ENCODE results near the gene APOL3.
"Not testable (repeated sequence)": the region's sequence is repeated elsewhere in the genome, so short reads cannot be mapped to it uniquely, and the experiment has no call there.

The APOL3 gene

DNA sequence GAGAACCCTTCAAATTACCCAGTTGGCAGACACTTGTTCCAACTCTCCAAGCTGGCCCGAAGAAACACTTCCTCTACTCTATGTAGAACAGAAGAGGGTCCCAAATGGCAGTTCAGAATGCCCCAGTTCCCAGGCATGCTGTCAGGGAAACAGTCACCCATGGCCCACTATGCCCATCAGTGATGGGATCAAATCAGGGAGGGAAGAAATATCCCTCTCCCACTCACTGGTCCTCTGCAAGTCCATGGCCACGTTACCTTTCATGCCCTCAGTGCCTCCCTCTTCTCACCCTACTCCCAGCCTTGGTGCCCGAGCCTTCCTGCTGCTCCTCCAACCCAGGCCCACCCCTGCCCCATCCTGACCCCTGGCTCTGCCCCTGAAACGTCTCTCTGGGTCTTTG is 16.6 kb downstream of the APOL3 start:
- Histone ChIP-seq H3K4me1 (ENCODE audit: insufficient read depth, low read length) (peaks cover 10% of the 10 kb centered on the region), H3K27ac (ENCODE audit: low read depth, low read length) (no peak overlapping the region), H3K9me3 (ENCODE audit: low read length) (no peaks in the 10 kb centered on the region), H3K9ac (ENCODE audit: low read length) (no peak overlapping the region), H3K4me3 (ENCODE audit: low read depth in 1 of 2, low read length in 2 of 2) (no peak overlapping the region), H3K27me3 (ENCODE audit: control insufficient read depth in 1 of 2, insufficient read depth in 2 of 2, low read length in 2 of 2) (no peaks in the 10 kb centered on the region), H3K36me3 (ENCODE audit: insufficient read depth, low read length) (peaks cover 21% of the 10 kb centered on the region)

DNA sequence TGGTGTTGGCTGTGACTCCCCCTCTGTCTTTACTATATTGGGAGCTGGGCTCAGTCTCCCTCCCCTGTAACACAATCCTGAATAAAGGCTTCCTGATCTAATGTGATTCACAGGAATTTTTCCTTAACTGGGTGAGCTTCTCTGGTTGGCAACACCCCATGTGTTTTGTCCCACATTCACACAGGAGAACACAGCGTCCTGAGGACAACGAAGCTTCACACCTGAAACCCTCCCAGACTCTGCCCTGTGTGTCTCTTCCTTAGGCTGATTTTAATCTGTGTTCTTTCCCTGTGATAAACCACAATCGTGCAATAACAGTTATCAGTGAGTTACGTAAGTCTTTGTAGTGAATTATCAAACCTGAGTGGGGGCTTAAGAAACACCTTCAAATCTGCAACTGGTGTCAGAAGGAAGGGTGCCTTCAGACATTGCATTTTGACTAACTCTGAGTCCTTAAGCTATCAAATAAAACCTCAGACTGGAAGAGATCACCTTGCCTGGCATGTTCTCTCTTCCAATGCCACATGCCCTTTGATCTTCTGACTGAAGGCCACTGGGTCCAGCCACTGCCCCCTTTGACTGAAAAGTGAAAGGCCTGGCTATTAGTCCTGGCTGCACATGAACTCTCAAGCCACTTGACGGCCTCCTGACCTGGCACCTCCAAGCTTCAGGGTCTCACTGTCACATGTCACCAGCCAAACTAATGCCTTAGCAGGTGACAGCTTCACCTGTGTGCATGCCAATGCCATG is 17.3 kb downstream of the APOL3 start:
- Histone ChIP-seq H3K9me3 (ENCODE audit: low read length) (no peaks in the 10 kb centered on the region), H3K36me3 (ENCODE audit: insufficient read depth, low read length) (peaks cover 17% of the 10 kb centered on the region), H3K27me3 (ENCODE audit: control insufficient read depth in 1 of 2, insufficient read depth in 2 of 2, low read length in 2 of 2) (no peaks in the 10 kb centered on the region)

GRCh38 chr22:36141481-36141880 is 19.1 kb downstream of the APOL3 start:
- H3K27me3 ChIP-seq (ENCODE audit: control insufficient read depth in 1 of 2, insufficient read depth in 2 of 2, low read length in 2 of 2) = no peaks in the 10 kb centered on the region
- peaks cover 17% of the 10 kb centered on the region for H3K36me3 ChIP-seq (ENCODE audit: insufficient read depth, low read length)
- H3K9ac ChIP-seq (ENCODE audit: low read length) = no peak overlapping the region
- H3K4me1 ChIP-seq (ENCODE audit: insufficient read depth, low read length) = peaks cover 10% of the 10 kb centered on the region
- H3K27ac ChIP-seq (ENCODE audit: low read depth, low read length) = no peak overlapping the region
- no peak overlapping the region for H3K4me3 ChIP-seq (ENCODE audit: low read depth in 1 of 2, low read length in 2 of 2)
- no peaks in the 10 kb centered on the region for H3K9me3 ChIP-seq (ENCODE audit: low read length)

More for the DNA sequence above, 17.3 kb downstream of the APOL3 start:
- Histone ChIP-seq H3K27ac (ENCODE audit: low read depth, low read length) (no peak overlapping the region), H3K4me3 (ENCODE audit: low read depth in 1 of 2, low read length in 2 of 2) (no peak overlapping the region), H3K4me1 (ENCODE audit: insufficient read depth, low read length) (peaks cover 10% of the 10 kb centered on the region), H3K9ac (ENCODE audit: low read length) (no peak overlapping the region)

DNA sequence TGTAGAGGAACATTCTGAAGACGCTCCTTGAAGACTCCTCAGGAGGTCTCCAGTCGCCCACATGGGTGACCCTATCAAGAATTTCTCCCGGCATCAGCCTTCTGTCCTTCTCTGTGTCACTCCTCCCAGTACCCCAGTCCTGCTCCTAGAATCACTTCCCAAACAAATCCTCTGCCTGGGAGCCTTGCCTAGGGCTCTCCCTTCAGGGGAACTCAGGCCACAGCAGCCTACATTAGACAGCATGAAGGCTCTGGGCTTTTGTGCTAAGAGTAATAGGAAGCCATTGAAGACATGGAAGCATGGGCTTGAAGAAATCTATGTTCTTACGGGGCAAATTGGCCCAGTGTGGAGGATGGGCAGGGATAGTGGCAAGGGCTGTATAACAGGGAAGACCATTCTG is 21.8 kb downstream of the APOL3 start:
- peaks cover 17% of the 10 kb centered on the region for H3K36me3 ChIP-seq (ENCODE audit: insufficient read depth, low read length)
- H3K4me3 ChIP-seq (ENCODE audit: low read depth in 1 of 2, low read length in 2 of 2); H3K4me1 ChIP-seq (ENCODE audit: insufficient read depth, low read length); H3K27ac ChIP-seq (ENCODE audit: low read depth, low read length); H3K9ac ChIP-seq (ENCODE audit: low read length); H3K9me3 ChIP-seq (ENCODE audit: low read length); H3K27me3 ChIP-seq (ENCODE audit: control insufficient read depth in 1 of 2, insufficient read depth in 2 of 2, low read length in 2 of 2): not testable (repeated sequence)

GRCh38 chr22:36136988-36137387 is 23.6 kb downstream of the APOL3 start:
- H3K27ac ChIP-seq (ENCODE audit: low read depth, low read length) = no peak overlapping the region

GRCh38 chr22:36136475-36136874 is 24.1 kb downstream of the APOL3 start:
- H3K9me3 ChIP-seq (ENCODE audit: low read length) = no peaks in the 10 kb centered on the region
- H3K9ac ChIP-seq (ENCODE audit: low read length) = no peak overlapping the region
- H3K4me3 ChIP-seq (ENCODE audit: low read depth in 1 of 2, low read length in 2 of 2) = no peak overlapping the region
- H3K27ac ChIP-seq (ENCODE audit: low read depth, low read length) = no peak overlapping the region
- no peaks in the 10 kb centered on the region for H3K27me3 ChIP-seq (ENCODE audit: control insufficient read depth in 1 of 2, insufficient read depth in 2 of 2, low read length in 2 of 2)
- no peaks in the 10 kb centered on the region for H3K4me1 ChIP-seq (ENCODE audit: insufficient read depth, low read length)
- H3K36me3 ChIP-seq (ENCODE audit: insufficient read depth, low read length) = peaks cover 13% of the 10 kb centered on the region

More at GRCh38 chr22:36136988-36137387, 23.6 kb downstream of the APOL3 start:
- H3K36me3 ChIP-seq (ENCODE audit: insufficient read depth, low read length) = peaks cover 17% of the 10 kb centered on the region
- no peak overlapping the region for H3K4me3 ChIP-seq (ENCODE audit: low read depth in 1 of 2, low read length in 2 of 2)
- no peaks in the 10 kb centered on the region for H3K27me3 ChIP-seq (ENCODE audit: control insufficient read depth in 1 of 2, insufficient read depth in 2 of 2, low read length in 2 of 2)
- no peaks in the 10 kb centered on the region for H3K4me1 ChIP-seq (ENCODE audit: insufficient read depth, low read length)
- no peaks in the 10 kb centered on the region for H3K9me3 ChIP-seq (ENCODE audit: low read length)
- no peak overlapping the region for H3K9ac ChIP-seq (ENCODE audit: low read length)

- Histone ChIP-seq H3K9me3 (ENCODE audit: low read length) (no peaks in the 10 kb centered on the region), H3K36me3 (ENCODE audit: insufficient read depth, low read length) (peaks cover 4% of the 10 kb centered on the region), H3K4me3 (ENCODE audit: low read depth in 1 of 2, low read length in 2 of 2) (no peak overlapping the region), H3K4me1 (ENCODE audit: insufficient read depth, low read length) (no peaks in the 10 kb centered on the region), H3K27me3 (ENCODE audit: control insufficient read depth in 1 of 2, insufficient read depth in 2 of 2, low read length in 2 of 2) (no peaks in the 10 kb centered on the region), H3K27ac (ENCODE audit: low read depth, low read length) (no peak overlapping the region), H3K9ac (ENCODE audit: low read length) (no peak overlapping the region)
These were observed 25.1 kb downstream of the APOL3 start for GRCh38 chr22:36135306-36135980.

- Histone ChIP-seq H3K4me3 (ENCODE audit: low read depth in 1 of 2, low read length in 2 of 2) (no peak overlapping the region), H3K9me3 (ENCODE audit: low read length) (no peaks in the 10 kb centered on the region), H3K27me3 (ENCODE audit: control insufficient read depth in 1 of 2, insufficient read depth in 2 of 2, low read length in 2 of 2) (no peaks in the 10 kb centered on the region), H3K9ac (ENCODE audit: low read length) (no peak overlapping the region), H3K27ac (ENCODE audit: low read depth, low read length) (no peak overlapping the region), H3K4me1 (ENCODE audit: insufficient read depth, low read length) (no peaks in the 10 kb centered on the region), H3K36me3 (ENCODE audit: insufficient read depth, low read length) (no peaks in the 10 kb centered on the region)
These were observed 26.4 kb downstream of the APOL3 start for GRCh38 chr22:36134182-36134581.

DNA sequence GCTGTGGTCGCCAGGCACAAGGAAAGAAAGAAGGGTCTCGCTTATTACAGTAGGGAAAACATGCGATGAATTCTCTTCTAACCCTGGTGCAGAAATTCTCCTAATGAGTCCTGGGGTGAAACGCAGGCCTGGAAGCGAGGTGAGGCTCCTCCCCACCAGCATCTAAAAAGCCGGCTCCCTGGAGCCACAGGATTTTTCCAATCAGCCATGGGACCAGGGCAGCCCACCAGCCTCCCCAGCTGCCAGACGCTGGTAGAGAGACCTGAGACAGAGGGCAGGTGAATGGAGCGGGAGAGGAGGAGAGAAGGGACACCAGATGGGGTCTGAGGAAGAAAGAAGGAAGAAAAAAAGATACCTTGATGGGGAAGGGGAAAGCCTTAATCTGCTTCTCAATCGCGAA is 28.6 kb downstream of the APOL3 start:
- Histone ChIP-seq H3K9me3 (ENCODE audit: low read length) (no peaks in the 10 kb centered on the region), H3K9ac (ENCODE audit: low read length) (no peak overlapping the region), H3K4me1 (ENCODE audit: insufficient read depth, low read length) (no peaks in the 10 kb centered on the region), H3K27me3 (ENCODE audit: control insufficient read depth in 1 of 2, insufficient read depth in 2 of 2, low read length in 2 of 2) (no peaks in the 10 kb centered on the region), H3K4me3 (ENCODE audit: low read depth in 1 of 2, low read length in 2 of 2) (no peak overlapping the region), H3K36me3 (ENCODE audit: insufficient read depth, low read length) (no peaks in the 10 kb centered on the region), H3K27ac (ENCODE audit: low read depth, low read length) (no peak overlapping the region)

DNA sequence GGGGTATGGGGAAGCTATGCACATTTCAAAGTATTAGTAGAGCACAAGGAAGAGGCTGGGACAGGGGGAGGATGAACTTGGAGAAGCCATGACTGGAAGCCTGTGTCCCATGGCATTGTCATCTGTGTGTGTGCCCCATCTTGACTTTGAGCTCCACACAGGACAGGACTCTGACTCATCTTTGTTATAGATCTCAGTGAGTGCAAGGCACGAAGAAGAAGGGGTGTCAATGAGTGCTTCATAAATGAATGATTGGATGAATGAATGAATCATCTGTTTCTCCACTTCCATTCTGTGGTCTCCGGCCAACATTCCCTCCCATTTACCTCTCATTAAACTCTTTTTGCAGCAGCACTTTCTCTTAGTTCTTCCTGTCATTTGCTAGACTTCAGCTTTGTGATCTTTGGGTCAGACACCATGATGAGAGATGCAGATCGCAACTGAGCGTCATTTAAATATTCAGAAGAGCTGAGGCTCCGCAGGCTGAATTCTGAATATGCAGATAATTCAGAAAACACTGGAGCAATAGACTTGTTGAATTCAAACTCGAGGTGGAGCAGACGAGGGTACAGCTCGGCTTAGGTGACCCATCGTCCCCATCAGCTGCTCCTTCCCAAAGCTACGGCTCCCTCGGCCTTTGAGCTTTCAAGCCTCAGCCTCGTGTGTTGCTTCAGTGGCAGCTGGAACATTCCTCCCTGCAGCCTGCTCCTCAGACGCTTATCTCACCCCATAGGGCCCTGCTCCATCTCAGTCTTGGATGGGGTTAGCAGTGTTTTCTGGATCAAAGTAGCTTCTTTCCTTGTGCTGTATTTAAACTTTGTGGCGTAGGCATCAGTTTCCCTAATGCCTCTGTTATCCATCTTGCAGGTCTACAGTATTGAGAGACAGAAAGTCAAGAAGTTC is 30.8 kb downstream of the APOL3 start:
- no peak overlapping the region for H3K9ac ChIP-seq (ENCODE audit: low read length)
- H3K36me3 ChIP-seq (ENCODE audit: insufficient read depth, low read length) = no peaks in the 10 kb centered on the region
- H3K9me3 ChIP-seq (ENCODE audit: low read length) = no peaks in the 10 kb centered on the region
- no peak overlapping the region for H3K4me3 ChIP-seq (ENCODE audit: low read depth in 1 of 2, low read length in 2 of 2)
- no peaks in the 10 kb centered on the region for H3K27me3 ChIP-seq (ENCODE audit: control insufficient read depth in 1 of 2, insufficient read depth in 2 of 2, low read length in 2 of 2)
- H3K4me1 ChIP-seq (ENCODE audit: insufficient read depth, low read length) = no peaks in the 10 kb centered on the region
- no peak overlapping the region for H3K27ac ChIP-seq (ENCODE audit: low read depth, low read length)

GRCh38 chr22:36129071-36129470 is 31.5 kb downstream of the APOL3 start:
- H3K36me3 ChIP-seq (ENCODE audit: insufficient read depth, low read length) = no peaks in the 10 kb centered on the region
- no peaks in the 10 kb centered on the region for H3K9me3 ChIP-seq (ENCODE audit: low read length)
- no peaks in the 10 kb centered on the region for H3K27me3 ChIP-seq (ENCODE audit: control insufficient read depth in 1 of 2, insufficient read depth in 2 of 2, low read length in 2 of 2)
- no peak overlapping the region for H3K27ac ChIP-seq (ENCODE audit: low read depth, low read length)
- H3K4me1 ChIP-seq (ENCODE audit: insufficient read depth, low read length) = peaks cover 4% of the 10 kb centered on the region
- no peak overlapping the region for H3K4me3 ChIP-seq (ENCODE audit: low read depth in 1 of 2, low read length in 2 of 2)
- no peak overlapping the region for H3K9ac ChIP-seq (ENCODE audit: low read length)
